GM12892 (cell line): ENCODE data around the gene MYO18B.

Source experiments
- POLR2AphosphoS5 ChIP-seq: IDR thresholded peaks from 2 replicates; pipeline ENCODE4 v1.6.1; 2011; ENCODE audit warnings: low read depth, low read length, control low read depth
- TAF1 ChIP-seq: IDR thresholded peaks from 2 replicates; pipeline ENCODE4 v1.6.1; 2011; ENCODE audit warnings: low read depth, mild to moderate bottlenecking, control low read depth, low read length, borderline replicate concordance

DNA sequence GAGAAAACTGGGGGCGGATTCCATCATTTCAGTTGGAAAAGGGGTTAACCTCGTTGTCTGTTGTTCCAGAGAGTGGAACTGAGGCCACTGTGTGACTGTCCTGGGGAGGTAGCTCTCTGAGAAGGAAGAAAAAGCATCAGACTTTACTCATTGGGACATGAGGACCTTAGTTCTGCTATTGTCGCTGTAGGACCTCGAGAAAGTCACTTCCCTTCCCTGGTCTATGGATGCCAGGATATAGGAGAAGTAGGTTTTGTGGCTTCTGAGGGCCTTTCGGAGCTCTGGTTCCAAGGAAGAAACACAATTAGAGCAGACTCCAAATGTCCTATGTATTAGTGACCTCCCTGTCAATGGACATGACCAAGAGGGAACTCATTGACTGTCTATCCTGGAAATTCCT lies 6.2 kb downstream of the MYO18B start:
- TF ChIP-seq POLR2AphosphoS5 (no peak), TAF1 (no peak)
